ENCODE data around the gene MORN1. TPM values are rescaled to one million over a fixed set of nuclear protein-coding genes. Genes with fewer than 3 reads are reported as not detected.

MORN1 gene
- total and polyA plus RNA-seq, 9 of the 15 experiments (the other 6 are each of a cell fraction or from before 2014, with no cell fraction given), result 0.24 to 9.3 (median 4.2) TPM

GRCh38 chr1:2394220-2394619, 2.9 kb upstream of the MORN1 start:
- no peak overlapping the region for H3K4me3 ChIP-seq
- no peak overlapping the region for H3K4me2 ChIP-seq (ENCODE audit: insufficient read depth, low read length)
- ATAC-seq, result no peak
- WGBS (ENCODE audit: insufficient coverage, low coverage, missing lambda C conversion rate), result 100% methylated on average over 7 of the region's 7 CpGs
- POLR2A ChIA-PET, result interaction anchor here (0.6 to 2.1 kb wide), 6 partner anchors 10 to 199 kb away, joined by 3 to 7 read pairs (median 4); no protein-coding TSS in a partner anchor
- BruUV-seq (replicated peaks), result no TSS peak
- CTCF ChIA-PET (ENCODE audit: low intra/inter-chr PET ratio), result no interaction called here
- DNase-seq (ENCODE audit: extremely low read depth in 1 of 4, low spot score in 3 of 4), result no peak
- no peaks in the 10 kb centered on the region for H3K9me3 ChIP-seq (replicated peaks; ENCODE audit: control insufficient read depth, insufficient read depth, low read depth, low read length)
- H3K79me2 ChIP-seq (ENCODE audit: control insufficient read depth, insufficient read depth, low read length), result peaks cover 60% of the 10 kb centered on the region
- H3K9me1 ChIP-seq (ENCODE audit: control insufficient read depth, insufficient read depth, low read length), result peaks cover 11% of the 10 kb centered on the region
- intact Hi-C loops (cut with micrococcal nuclease) (no loop called here), in situ Hi-C loops (cut with MboI) (no loop called here)
- H3K27ac ChIP-seq (ENCODE audit: extremely low read depth, low read depth, low read length), result no peak overlapping the region; the same call in 2 of the 3 replicates
- 0 out of 2 replicates have a peak, but pooled peaks have one; percentile 13 for TF ChIP-seq POLR2G (IDR thresholded peaks at IDR 0.05; ENCODE audit: low read depth, low read length)
- TF ChIP-seq U2AF2 (optimal IDR thresholded peaks at IDR 0.05; ENCODE audit: low read depth, low read length), result no peak
- TF ChIP-seq POLR2AphosphoS2 (IDR thresholded peaks at IDR 0.05; ENCODE audit: low read length), result 0 out of 2 replicates have a peak, but pooled peaks have one; percentile 44
- TF ChIP-seq MYNN (IDR thresholded peaks at IDR 0.05), result no peak
- no peak for TF ChIP-seq MYNN (CRISPR knock-in tag; IDR thresholded peaks at IDR 0.05)
- TF ChIP-seq MXI1 (IDR thresholded peaks at IDR 0.05; ENCODE audit: low read depth, low read length), result no peak
- peak overlapping the region in 1 of 2 experiments; percentile 81; a peak in 2 of 4 replicates for H3K9ac ChIP-seq (ENCODE audit: insufficient read depth in 1 of 2, low read depth in 2 of 2, low read length in 2 of 2)
- no peaks in the 10 kb centered on the region for H3K27me3 ChIP-seq (ENCODE audit: control insufficient read depth in 2 of 2, insufficient read depth in 2 of 2, low read length in 2 of 2)
- FAIRE-seq, result no peak
- H4K20me1 ChIP-seq (replicated peaks; ENCODE audit: control insufficient read depth, insufficient read depth, low read length), result peaks cover 18% of the 10 kb centered on the region; the same call in 1 of the 2 replicates
- H3K36me3 ChIP-seq (ENCODE audit: control insufficient read depth, insufficient read depth, low read length), result peaks cover 67% of the 10 kb centered on the region
- no peak overlapping the region for H2AFZ ChIP-seq (ENCODE audit: low read depth, low read length)
- peaks cover 22 to 49% of the 10 kb centered on the region in 2 experiments for H3K4me1 ChIP-seq (replicated peaks in 1 of 2; ENCODE audit: control insufficient read depth in 2 of 2, insufficient read depth in 2 of 2, low read length in 2 of 2)

GRCh38 chr1:2393471-2393877, 2.1 kb upstream of the MORN1 start:
- ATAC-seq (no peak), FAIRE-seq (no peak), DNase-seq (ENCODE audit: extremely low read depth in 1 of 4, low spot score in 3 of 4) (no peak)
- no TSS peak for BruUV-seq (replicated peaks)
- peak overlapping the region; percentile 78 to 85; a peak in 3 of 4 replicates for H3K9ac ChIP-seq (ENCODE audit: insufficient read depth in 1 of 2, low read depth in 2 of 2, low read length in 2 of 2)
- H3K36me3 ChIP-seq (ENCODE audit: control insufficient read depth, insufficient read depth, low read length), result peaks cover 60% of the 10 kb centered on the region
- intact Hi-C loops (cut with micrococcal nuclease) (no loop called here), in situ Hi-C loops (cut with MboI) (no loop called here)
- H3K9me3 ChIP-seq (replicated peaks; ENCODE audit: control insufficient read depth, insufficient read depth, low read depth, low read length), result no peaks in the 10 kb centered on the region
- no peak overlapping the region for H2AFZ ChIP-seq (ENCODE audit: low read depth, low read length)
- ChIA-PET CTCF (ENCODE audit: low intra/inter-chr PET ratio) (interaction anchor here (0.6 kb wide), 1 partner anchor 475 kb away, joined by 3 read pairs; the partner anchor contains the start of gene TMEM52), POLR2A (interaction anchor here (0.8 to 2.1 kb wide), 4 partner anchors 11 to 198 kb away, joined by 4 to 7 read pairs (median 4); no protein-coding TSS in a partner anchor)
- peaks cover 22 to 49% of the 10 kb centered on the region in 2 experiments for H3K4me1 ChIP-seq (replicated peaks in 1 of 2; ENCODE audit: control insufficient read depth in 2 of 2, insufficient read depth in 2 of 2, low read length in 2 of 2)
- no peaks in the 10 kb centered on the region for H3K27me3 ChIP-seq (ENCODE audit: control insufficient read depth in 2 of 2, insufficient read depth in 2 of 2, low read length in 2 of 2)
- H4K20me1 ChIP-seq (replicated peaks; ENCODE audit: control insufficient read depth, insufficient read depth, low read length), result peaks cover 18% of the 10 kb centered on the region; the same call in 1 of the 2 replicates
- H3K27ac ChIP-seq (ENCODE audit: extremely low read depth, low read depth, low read length), result no peak overlapping the region
- peaks cover 60% of the 10 kb centered on the region for H3K79me2 ChIP-seq (ENCODE audit: control insufficient read depth, insufficient read depth, low read length)
- peaks cover 11% of the 10 kb centered on the region for H3K9me1 ChIP-seq (ENCODE audit: control insufficient read depth, insufficient read depth, low read length)
- H3K4me3 ChIP-seq, result no peak overlapping the region
- 91% methylated on average over 9 of the region's 9 CpGs for WGBS (ENCODE audit: insufficient coverage, low coverage, missing lambda C conversion rate)
- 0 out of 2 replicates have a peak overlapping the region, but pooled peaks have one; percentile 5 for H3K4me2 ChIP-seq (ENCODE audit: insufficient read depth, low read length)
- TF ChIP-seq KDM5B (IDR thresholded peaks at IDR 0.05; ENCODE audit: insufficient replicate concordance, low read depth, low read length) (peak; percentile 50), NR2C2 (CRISPR knock-in tag; IDR thresholded peaks at IDR 0.05) (no peak), NR2C2 (tag; IDR thresholded peaks at IDR 0.05) (no peak), RBFOX2 (IDR thresholded peaks at IDR 0.05; ENCODE audit: low read depth, low read length) (peak; percentile 23; the same call in 1 of the 2 replicates), POLR2AphosphoS5 (IDR thresholded peaks at IDR 0.05; ENCODE audit: control insufficient read depth, insufficient read depth, low read depth, low read length) (peak; percentile 35; the same call in 1 of the 2 replicates), BCLAF1 (IDR thresholded peaks at IDR 0.05; ENCODE audit: borderline replicate concordance in 1 of 2, control insufficient read depth in 1 of 2, low read depth in 2 of 2, low read length in 1 of 2) (no peak), GATAD2A (IDR thresholded peaks at IDR 0.05) (no peak), TAL1 (IDR thresholded peaks at IDR 0.05) (no peak)

All from K562 (cell line).